Adrenal gland (tissue), 12 donors: Measurements from ENCODE around the gene CCDC142. TPM values are rescaled to one million over a fixed set of nuclear protein-coding genes. Genes with fewer than 3 reads are reported as not detected.

Experiments
- DNase-seq, 7 donors: peaks; one replicate each; pipeline ENCODE4 v3.0.0-alpha.2; 2019 to 2020
- H3K27ac ChIP-seq, 5 donors: fragments of 200-600 bp; sonication (generic) in 4 of 5; 1 replicate in 3 of 5; 2 replicates in 2 of 5; pipeline versions ENCODE4 v1.5.1 to v1.8.0; 2016 to 2020; ENCODE audit warnings: mild to moderate bottlenecking in 1 of 5
- H3K27me3 ChIP-seq: fragments of 200-600 bp; 2 replicates; pipeline ENCODE4 v1.8.0; 2021
- H3K36me3 ChIP-seq, 2 donors: fragments of 200-600 bp; replicated peaks in 1 of 2; 1 replicate in 1 of 2; 2 replicates in 1 of 2; pipeline versions ENCODE4 v1.5.1 to v1.8.0; 2018 to 2022
- H3K4me1 ChIP-seq, 2 donors: fragments of 200-600 bp; replicated peaks in 1 of 2; 1 replicate in 1 of 2; 2 replicates in 1 of 2; pipeline versions ENCODE4 v1.5.1 to v1.8.0; 2018 to 2021
- H3K4me3 ChIP-seq, 4 donors: fragments of 200-600 bp; sonication (generic) in 3 of 4; one replicate each; pipeline ENCODE4 v1.5.1; 2016 to 2018
- H3K9me3 ChIP-seq, 3 donors: fragments of 200-600 bp; sonication (generic) in 1 of 3; replicated peaks in 1 of 3; 1 replicate in 2 of 3; 2 replicates in 1 of 3; pipeline versions ENCODE4 v1.5.1 to v1.8.0; 2016 to 2021
- CTCF ChIP-seq, 6 experiments: fragments of 450-650 bp in 4 of 6; fragments of 200-600 bp in 2 of 6; sonication (generic) in 1 of 6; IDR thresholded peaks; 1 replicate in 5 of 6; 2 replicates in 1 of 6; pipeline versions ENCODE4 v1.5.1 to v1.8.0; 2016 to 2021; ENCODE audit warnings: antibody characterized with exemption in 6 of 6, mild to moderate bottlenecking in 2 of 6, moderate library complexity in 1 of 6
- POLR2A ChIP-seq, 2 donors: fragments of 450-650 bp; IDR thresholded peaks; one replicate each; pipeline ENCODE4 v1.6.1; 2017; ENCODE audit warnings: antibody characterized with exemption in 2 of 2, mild to moderate bottlenecking in 2 of 2, moderate library complexity in 1 of 2
- WGBS, 4 donors: extraction: QIAGEN DNeasy Blood & Tissue Kit in 2 of 4; methylation state at CpG; one replicate each; pipeline versions ENCODE4 v1.1.5 to v1.1.7; 2013 to 2017; 5-methylcytosine and 5-hydroxymethylcytosine counted together
- intact Hi-C, 2 donors: fragments of 100-400 bp; cut with DNase I; formaldehyde crosslinking; loops; one replicate each; pipeline versions ENCODE4 v1.14.1 to v1.15.0; 2022 to 2023
- polyA plus RNA-seq, 3 donors: library from polyadenylated mRNA; stranded (reverse); fragments of 200-250 nt in 2 of 3; fragments of 350-450 nt in 1 of 3; fragmentation: Illumina TruSeq in 1 of 3; extraction: RNeasy Lipid Tissue Mini Kit (QIAGEN cat#74804) in 1 of 3; gene quantifications; one replicate each; pipeline ENCODE4 v1.2.3, GENCODE V29; 2013 to 2014
- total RNA-seq, 9 donors: library from RNA; depleted of rRNA in 4 of 9; stranded (reverse); fragments of >200 nt in 4 of 9; fragments of 120-200 nt in 1 of 9; fragmentation: NEBNext Ultra II Directional in 1 of 9; extraction: Animal tissue kit (Norgen Biotek cat#: 25700) in 1 of 9; gene quantifications; one replicate each; pipeline versions ENCODE4 v1.1.0 to v1.2.4, GENCODE V29; 2013 to 2023
- donor health status: healthy with polysubstance abuse.
- donor health status: Bipolar disorder and iron deficiency.
- donor health status: DM: yes; HTN: yes; CAD: no.
- donor health status: DM: no; HTN: no; CAD: no.
- donor health status: DM: no; HTN: no; CAD: no.
- donor health status: DM: yes; HTN: yes; CAD: no.

CCDC142 gene
- total and polyA plus RNA-seq, 12 donors = 3.2 to 46.0 (median 12.3) TPM

- peak in 1 of 2 donors; percentile 35 for TF ChIP-seq POLR2A (IDR thresholded peaks at IDR 0.05)
- TF ChIP-seq CTCF (IDR thresholded peaks at IDR 0.05) = no peak
- intact Hi-C loops = no loop called here
- Histone ChIP-seq H3K4me1 (peaks cover 11 to 15% of the 10 kb centered on the region in 2 donors), H3K9me3 (no peaks in the 10 kb centered on the region), H3K4me3 (peak overlapping the region; percentile 22 to 87 (median 74)), H3K27me3 (no peaks in the 10 kb centered on the region), H3K27ac (peak overlapping the region in 4 of 5 donors; percentile 81 to 93 (median 84)), H3K36me3 (peaks cover 0 to 34% of the 10 kb centered on the region in 2 donors)
- whole genome bisulfite sequencing, 4 donors = 2 to 18% (median 5%) methylated on average over 7 to 54 of the region's 54 CpGs
- DNase-seq = peak; percentile 45 to 73 (median 49)
Measured at GRCh38 chr2:74530239-74531187, 47.7 kb upstream of the CCDC142 start.

- DNase-seq = peak; percentile 98 to 99 (median 99)
- peak; percentile 42 to 76 for TF ChIP-seq POLR2A (IDR thresholded peaks at IDR 0.05)
- TF ChIP-seq CTCF (IDR thresholded peaks at IDR 0.05) = peak in 3 of 6 experiments; percentile 2 to 20 (median 14)
- no peaks in the 10 kb centered on the region for H3K27me3 ChIP-seq
- H3K4me3 ChIP-seq = peak within 1 kb of the TSS; percentile 63 to 87 (median 78)
- intact Hi-C loops = loop anchor here (2.0 to 5.0 kb wide), 2 partner anchors 23 to 42 kb away; partner anchors contain the start of gene PCGF1 (in 1 of the 2)
- no peaks in the 10 kb centered on the region for H3K9me3 ChIP-seq
- H3K27ac ChIP-seq = peak within 1 kb of the TSS; percentile 65 to 93 (median 83)
- WGBS, 4 donors = 0 to 1% (median 0%) methylated on average over 16 to 87 of the region's 87 CpGs
- peaks cover 0 to 34% of the 10 kb centered on the region in 2 donors for H3K36me3 ChIP-seq
- peaks cover 11 to 15% of the 10 kb centered on the region in 2 donors for H3K4me1 ChIP-seq
Measured at GRCh38 chr2:74529357-74530238, 46.8 kb upstream of the CCDC142 start, which contains the start of the genes AUP1 and HTRA2. TSS of gene AUP1 (minus strand) at chr2:74529706. CDS start at chr2:74529629, 77 bp downstream. TSS of gene HTRA2 (plus strand) at chr2:74529933. CDS start at chr2:74530007, 74 bp downstream.

GRCh38 chr2:74528600-74529356 lies 46.0 kb upstream of the CCDC142 start:
- intact Hi-C loops = loop anchor here (2.0 to 5.0 kb wide), 2 partner anchors 22 to 41 kb away; partner anchors contain the start of gene PCGF1 (in 1 of the 2)
- no peak for DNase-seq
- Histone ChIP-seq H3K4me3 (peak overlapping the region; percentile 63 to 87 (median 78)), H3K27ac (peak overlapping the region; percentile 65 to 93 (median 83)), H3K9me3 (no peaks in the 10 kb centered on the region), H3K36me3 (peaks cover 0 to 34% of the 10 kb centered on the region in 2 donors), H3K4me1 (peaks cover 11 to 15% of the 10 kb centered on the region in 2 donors), H3K27me3 (no peaks in the 10 kb centered on the region)
- TF ChIP-seq CTCF (IDR thresholded peaks at IDR 0.05) (no peak), POLR2A (IDR thresholded peaks at IDR 0.05) (no peak)
- WGBS, 4 donors = 15 to 26% (median 20%) methylated on average over 18 to 29 of the region's 29 CpGs
